Hepatocyte (in vitro differentiated cells): ENCODE results near the gene METTL13.

ENCODE experiments used
- CTCF ChIP-seq: fragments of 200-600 bp; sonication (generic); IDR thresholded peaks from 2 replicates; pipeline ENCODE4 v1.5.1; 2016; ENCODE audit warnings: antibody characterized with exemption, mild to moderate bottlenecking; ENCODE audit not compliant: poor library complexity
- EZH2phosphoT487 ChIP-seq: fragments of 200-600 bp; sonication (generic); IDR thresholded peaks from one replicate; pipeline ENCODE4 v1.6.1; 2018; ENCODE audit warnings: antibody characterized with exemption, mild to moderate bottlenecking, low read depth, moderate library complexity; ENCODE audit not compliant: unreplicated experiment, severe bottlenecking

- no peak for TF ChIP-seq CTCF
- TF ChIP-seq EZH2phosphoT487, result no peak
Observed at GRCh38 chr1:171794085-171794484, 12.6 kb downstream of the METTL13 start.
